Measurements from ENCODE around the gene FGF18.

Gene FGF18

DNA sequence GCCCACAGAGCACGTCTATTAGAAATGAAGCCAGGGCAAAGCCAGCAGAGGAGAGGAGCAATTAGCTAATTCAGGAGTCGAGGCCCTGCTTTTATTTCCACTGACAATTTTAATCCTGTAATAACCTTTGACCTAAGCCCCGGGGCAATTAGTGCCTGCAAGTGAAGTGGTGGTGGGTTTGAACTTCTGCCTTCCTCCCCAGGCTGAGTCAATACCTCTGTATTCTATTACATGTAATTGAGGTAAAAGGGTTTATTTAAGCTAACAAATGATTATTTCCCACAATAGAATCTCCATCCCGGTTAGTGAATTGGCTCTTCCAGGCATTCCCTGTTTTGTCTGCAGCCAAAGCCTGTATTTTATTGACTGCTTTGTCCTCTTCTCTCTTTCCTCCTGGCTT lies 49.9 kb downstream of the FGF18 start:
- DNase-seq (ENCODE audit: low spot score) = no peak

DNA sequence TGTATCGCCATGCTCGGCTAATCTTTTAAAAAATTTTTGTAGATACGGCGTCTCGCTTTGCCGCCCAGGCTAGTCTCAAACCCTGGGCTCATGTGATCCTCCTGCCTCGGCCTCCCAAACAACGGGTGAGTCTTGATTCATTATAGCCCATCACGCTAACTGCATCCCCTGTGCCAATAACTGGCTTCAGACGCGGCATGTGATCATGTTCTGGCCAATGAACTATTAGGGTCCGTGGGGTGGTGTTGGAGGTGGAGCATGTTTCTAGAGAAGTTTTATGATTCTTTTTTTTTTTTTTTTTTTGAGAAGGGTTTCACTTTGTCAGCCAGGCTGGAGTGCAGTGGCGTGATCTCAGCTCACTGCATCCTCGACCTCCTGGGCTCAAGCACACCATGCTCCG lies 51.0 kb downstream of the FGF18 start:
- DNase-seq (ENCODE audit: low spot score) = no peak

DNA sequence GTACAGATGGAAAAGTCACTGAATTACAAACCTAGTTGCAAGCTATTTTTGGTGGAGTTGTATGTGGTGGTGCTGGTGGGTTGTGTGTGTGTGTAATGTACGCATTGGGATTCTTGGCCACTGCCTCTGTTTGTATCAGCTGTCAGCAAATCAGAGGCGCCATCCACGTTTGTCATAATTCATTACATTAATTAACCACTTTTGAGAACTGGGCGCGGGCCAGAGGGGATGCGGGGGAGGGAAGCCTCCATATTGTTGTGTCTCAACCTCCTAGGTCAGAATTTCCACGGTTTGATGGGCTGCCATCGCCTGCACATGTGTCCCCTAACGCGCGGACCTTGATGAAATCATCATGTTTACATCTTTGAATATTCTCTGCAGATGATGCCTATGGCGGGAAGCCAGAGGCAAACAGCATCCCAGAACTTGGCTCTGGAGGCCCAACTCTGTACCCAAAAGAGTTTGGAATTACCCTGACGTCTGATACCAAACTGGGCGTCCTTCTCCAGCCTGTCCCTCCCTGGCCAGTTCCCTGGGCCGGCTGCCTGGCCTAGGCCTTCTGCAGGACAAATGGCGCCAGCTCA lies 54.9 kb downstream of the FGF18 start:
- no peak for DNase-seq (ENCODE audit: low spot score)

DNA sequence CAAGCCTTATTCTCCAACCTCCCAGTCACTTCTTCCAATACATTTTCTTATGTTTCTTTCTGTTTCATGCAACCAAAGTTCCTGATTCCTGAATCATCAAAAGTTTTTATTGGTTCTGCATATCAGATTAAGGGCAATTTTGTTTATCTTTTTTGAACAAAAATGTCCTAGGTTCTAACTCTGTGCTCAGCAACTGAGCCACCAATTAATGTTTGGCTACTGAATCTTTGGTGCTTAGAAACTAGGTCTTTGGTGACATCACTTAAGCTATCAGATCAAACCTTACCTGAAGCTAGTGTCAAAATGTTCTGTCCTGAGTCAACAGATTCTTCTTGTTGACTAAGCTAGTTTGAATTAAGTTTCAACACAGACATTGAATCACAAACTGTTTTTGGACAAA lies 56.1 kb downstream of the FGF18 start:
- DNase-seq (ENCODE audit: low spot score) = no peak

DNA sequence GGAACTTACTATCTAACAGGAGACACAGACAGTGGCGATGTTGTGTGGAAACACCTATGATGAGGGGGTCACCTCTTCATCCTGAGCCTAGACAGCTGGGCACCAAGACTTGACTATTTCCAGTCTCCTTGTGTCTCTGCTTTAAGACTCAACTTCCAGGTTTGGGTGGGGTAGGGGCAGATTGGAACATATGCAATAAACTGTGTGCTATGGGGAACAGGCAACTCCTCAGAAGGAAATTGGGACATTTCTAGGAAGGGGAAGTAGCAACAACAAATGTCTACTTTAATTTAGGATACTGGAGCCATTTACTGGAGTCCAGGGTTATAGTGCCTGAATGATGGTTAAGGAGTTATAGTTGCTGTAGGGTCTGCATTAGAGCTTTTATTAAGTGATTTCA lies 57.3 kb downstream of the FGF18 start:
- DNase-seq (ENCODE audit: low spot score) = no peak

DNA sequence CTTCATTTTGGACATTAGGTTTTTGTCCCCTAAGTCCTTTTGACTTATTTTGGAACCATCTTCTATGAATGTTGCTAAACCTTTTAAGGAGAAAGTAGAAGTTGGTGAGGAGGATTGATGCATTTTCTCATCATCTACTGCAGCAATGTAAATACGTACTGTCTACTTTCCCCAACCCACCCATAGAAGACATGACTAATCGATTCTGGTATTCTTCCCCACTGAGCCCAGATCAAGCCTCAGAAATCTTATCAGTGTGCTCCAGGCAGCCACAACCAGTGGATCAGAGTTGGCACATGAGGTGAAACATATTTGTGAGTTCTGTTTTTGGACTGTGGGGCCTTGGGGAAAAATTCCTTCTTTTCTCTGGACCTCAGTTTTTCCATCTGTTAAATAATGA lies 57.7 kb downstream of the FGF18 start:
- no peak for DNase-seq (ENCODE audit: low spot score)

DNA sequence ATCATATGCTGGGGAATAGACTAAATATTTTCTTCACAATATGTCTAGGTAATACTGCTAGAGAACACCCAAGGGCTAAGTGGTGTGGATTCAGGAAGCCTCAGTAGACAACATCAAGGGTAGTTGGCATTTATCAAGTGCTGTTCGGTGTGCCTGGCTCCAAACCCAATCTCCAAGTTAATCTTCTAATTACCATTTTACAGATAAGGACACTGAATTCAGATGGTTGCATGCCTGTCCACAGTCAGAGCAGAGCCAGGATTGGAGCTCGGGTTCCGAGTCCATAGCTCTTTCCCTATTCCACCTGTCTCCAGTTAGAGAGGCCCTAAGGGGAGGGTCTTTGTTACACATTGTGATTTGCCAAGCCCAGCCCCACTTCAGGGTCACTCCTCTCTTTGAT lies 58.2 kb downstream of the FGF18 start:
- DNase-seq (ENCODE audit: low spot score) = no peak

DNA sequence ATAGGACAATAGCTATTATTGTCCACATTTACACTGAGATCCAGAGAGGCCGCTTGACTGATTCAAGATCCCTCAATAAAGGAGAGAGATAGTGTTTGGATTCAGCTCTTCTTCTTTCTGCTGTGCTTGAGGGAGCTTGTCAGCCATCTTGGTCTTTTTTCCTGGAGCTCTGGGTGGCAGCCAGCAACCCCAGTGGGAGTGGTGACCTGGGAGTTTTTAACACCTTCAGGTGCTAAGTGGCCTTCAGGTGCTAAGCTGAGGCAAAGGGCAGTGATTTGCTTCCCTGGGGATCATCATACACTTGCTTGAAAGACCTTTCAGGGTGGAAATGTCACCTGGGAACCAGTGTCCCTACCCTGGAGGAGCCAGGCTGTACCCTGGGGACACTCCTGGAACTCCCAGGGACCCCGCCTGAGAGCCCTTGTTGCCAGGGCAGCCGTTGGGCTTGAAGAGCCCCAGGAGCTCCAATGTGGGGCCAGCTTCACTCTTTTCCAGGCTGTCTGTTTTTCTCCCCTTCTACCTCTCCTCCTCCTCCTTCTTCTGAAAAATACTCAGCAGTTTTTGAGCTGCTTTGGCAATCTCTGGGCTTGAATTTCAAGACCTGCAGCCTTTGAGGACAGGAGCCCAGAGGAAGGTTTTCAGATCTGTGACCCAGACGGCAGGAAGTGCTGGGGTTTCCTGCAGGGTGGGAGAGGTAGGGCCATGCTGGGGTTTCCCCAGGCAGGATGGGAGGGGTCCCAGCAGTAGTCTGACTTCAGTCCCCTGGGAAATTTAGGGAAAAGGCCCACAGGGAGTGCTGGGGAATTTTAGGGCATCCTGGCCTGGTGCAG lies 59.7 kb downstream of the FGF18 start:
- DNase-seq (ENCODE audit: low spot score) = no peak

DNA sequence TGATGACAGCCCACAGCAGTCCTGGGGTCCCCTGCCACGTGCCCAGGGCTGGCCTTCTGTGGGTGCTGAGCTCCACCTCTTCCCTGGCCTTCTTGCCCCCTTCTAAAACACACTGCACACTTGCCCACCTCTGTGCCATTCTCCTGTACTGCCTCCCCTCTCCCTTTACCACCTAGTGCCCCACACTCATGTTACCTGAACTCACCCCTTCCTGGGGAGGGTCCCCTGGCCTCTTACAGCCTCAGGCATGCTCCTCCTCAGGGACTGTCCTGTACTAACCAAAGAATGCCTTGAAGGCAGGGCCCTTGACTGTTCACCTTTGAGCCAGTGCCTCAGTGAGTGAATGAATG lies 60.3 kb downstream of the FGF18 start:
- DNase-seq (ENCODE audit: low spot score) = no peak

DNA sequence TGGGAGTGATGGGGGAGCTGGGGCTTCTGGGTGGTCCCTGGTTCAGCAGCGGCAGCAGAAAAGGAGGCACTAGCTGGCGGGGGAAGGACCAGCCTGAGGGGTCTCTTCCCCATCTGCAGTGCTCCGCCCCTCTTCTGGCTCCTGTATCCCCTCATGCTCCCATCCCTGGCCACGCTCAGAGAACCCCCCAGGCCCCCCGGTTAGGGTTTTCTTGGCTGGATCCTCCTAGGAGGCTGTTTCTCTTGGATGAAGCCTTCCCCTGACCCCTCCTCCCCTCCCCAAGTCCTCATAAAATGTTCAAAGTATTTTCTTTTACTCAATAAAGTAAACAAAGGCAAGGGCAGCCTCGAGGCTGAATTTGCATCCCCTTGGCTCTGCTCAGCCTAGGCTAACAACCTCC lies 60.8 kb downstream of the FGF18 start:
- DNase-seq (ENCODE audit: low spot score) = no peak

DNA sequence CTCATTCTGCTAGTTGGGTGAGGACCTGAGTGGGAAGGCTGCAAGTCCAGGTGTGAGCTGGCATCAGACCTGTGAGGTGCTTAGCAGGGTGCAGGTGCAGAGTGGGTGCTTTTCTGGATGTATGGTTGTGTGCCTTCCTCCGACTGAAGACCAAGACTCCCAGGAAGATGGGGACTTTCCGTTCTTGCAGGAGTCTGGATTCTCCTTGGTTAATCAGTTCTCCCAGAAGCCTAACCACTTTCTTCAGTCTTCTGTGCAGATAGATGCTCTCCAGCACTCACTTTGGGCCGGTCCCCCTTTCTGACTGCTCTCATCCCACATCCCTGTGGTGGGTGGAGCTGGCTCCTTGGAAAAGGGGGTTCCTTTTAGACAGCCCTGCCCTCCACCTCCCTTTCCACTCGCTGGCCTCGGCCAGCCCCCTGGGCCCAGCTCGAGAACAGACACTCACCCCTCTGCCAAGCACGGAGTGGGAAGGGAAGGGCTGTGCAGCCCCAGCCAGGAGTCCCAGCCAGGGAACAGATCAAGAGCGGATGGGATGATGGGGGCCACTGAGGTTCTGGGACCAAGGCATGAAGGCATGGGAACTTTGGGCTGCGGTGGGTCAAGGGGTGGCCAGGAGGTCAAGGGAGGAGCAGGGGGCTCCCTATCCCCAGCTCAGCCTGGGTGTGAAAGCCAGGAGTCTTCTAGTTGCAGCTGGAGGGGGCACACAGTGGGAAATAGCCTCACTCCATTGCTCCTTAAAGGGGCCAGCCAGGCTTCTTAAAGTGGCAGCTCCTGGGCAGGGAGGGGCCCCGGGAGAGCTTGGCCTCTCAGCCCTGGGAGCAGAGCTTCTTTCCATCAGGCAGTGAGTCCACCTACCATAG lies 62.4 kb downstream of the FGF18 start:
- DNase-seq (ENCODE audit: low spot score) = no peak

DNA sequence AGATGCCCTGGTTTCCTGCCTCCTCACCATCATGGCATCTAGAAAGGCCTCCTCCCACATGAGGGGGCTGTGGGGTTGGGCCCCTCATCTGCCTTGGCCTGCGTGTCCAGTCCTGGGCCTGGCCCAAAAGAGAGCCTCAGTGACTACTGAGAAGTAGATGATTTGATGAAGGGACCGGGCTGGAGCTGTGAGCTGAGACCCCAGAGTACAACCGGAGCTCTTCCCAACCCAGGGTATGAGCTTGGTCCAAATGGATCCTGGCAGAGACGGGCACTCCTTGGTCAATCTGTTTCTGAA lies 62.9 kb downstream of the FGF18 start:
- no peak for DNase-seq (ENCODE audit: low spot score)

DNA sequence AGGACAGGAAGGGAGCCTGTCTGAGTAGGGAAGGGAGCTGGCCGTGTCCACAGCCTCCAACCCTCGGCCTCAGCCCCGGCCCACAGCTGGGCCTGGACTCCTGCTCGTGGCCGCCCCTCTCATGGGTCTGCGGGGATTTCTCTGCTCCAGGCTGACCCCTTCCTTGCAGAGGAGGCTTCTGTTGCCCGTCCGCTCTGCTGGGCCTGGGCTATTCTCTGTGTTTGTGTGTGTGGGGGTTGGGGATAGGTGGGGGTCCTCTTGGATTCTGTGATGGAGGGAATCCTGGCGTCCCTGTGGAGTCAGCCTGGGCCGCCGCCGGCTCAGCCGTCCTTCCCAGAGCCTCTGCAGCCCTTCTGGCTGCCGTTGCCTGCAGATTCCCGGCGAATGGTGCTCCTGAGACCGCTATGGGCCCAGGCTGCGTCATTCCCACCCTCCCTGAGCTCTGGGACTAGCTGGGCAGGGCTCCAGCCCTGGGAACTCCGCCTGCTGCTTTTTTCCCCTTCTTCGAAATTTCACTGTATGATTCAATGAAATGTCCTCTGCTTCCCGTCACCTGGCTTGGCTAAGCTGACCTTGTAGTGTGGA lies 64.2 kb downstream of the FGF18 start:
- DNase-seq (ENCODE audit: low spot score) = no peak

DNA sequence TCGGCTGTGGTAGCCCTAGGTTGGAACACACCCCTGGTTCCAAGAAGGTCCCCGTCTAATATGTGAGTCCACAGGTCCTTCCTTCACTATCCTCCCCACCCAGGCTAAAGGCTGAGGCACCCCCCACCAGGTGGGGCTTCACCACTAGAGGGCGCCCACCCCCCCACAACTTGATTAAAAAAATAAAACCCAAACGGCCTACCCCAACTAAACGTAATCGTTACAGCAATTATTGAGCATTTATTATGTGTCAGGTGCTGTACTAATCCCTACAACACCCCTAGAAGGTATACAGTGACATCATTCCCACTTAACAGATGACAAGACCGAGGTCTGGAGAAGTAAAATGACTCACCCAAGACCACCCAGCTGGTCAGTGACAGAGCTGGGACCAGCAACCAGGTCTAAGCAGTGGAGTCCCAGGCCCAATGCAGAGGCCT lies 65.0 kb downstream of the FGF18 start:
- DNase-seq (ENCODE audit: low spot score) = no peak

DNA sequence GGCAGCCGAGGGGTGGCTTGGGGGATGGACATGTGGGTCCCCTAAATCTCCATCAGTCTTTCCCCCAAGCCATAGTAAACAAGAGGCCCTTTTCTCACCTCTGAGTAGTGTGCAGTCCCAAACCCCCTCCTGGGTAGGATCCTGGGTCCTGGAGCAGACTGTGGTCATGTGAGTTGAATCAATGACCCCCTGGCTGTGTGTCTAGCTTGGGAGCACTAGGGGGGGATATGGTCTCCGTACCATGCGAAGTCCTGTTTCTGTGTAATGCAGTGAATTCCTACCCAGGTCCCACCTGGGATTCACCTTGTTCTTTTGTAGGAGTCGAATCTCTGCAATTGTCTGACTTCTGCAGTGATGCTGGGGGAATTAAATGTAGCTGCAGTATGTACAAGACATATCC lies 66.2 kb downstream of the FGF18 start:
- no peak for DNase-seq (ENCODE audit: low spot score)

DNA sequence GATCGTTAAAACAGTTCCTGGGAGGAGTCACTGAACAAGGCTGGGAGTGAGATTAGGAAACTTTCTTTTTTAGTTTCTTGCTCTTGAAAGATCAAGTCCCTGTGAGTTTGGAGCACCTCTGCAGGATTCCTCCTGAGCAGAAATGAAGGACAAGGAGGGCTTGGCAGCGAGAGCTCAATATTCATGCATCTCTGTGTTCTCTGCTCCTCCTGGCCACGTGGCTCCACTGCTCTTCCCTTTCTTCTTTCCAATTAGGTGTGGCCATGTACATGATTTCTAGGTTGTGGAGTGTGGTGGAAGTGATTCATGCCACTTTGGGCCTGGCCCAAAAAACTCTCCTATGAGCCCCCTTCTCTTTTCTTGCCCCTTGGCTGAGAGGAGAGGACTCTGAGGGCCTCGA lies 67.2 kb downstream of the FGF18 start:
- DNase-seq (ENCODE audit: low spot score) = no peak

DNA sequence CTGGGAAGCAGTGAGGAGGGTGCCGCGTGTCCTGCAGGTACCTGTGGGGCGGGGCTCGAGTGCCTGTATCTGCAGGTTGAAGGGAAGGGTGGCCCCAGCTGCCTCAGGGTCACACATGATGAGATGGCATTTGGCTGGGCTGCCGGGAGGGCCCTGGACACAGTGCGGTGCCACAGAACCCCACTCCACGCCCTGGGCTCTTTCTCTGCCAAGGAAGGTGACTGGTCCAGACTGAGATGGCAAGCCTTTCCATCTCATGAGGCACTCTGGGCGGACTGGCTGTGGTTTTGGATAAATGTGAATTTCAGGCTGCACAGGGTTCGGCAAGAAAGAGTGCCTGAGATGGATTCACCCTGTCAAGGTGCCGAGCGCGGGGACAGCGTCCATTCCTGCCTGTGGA lies 69.4 kb downstream of the FGF18 start:
- DNase-seq (ENCODE audit: low spot score) = no peak

DNA sequence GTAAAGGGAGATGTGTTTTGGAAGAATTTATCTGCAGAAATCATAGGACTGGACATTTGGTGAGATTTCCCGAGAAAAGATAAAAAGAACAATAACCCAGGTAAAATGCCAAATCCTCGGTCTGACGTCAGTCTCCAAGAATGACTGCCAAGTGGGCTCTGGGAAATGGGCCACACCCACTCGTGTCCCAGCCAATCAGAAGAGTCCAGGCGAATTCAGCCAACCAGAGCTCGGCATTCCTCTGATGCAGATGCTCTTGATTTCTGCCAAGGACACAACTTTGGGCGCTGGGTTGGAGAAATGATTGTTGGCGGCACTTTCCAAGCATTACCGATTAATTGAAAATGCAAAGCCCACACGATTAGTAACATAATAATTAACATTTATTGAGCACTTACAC lies 73.3 kb downstream of the FGF18 start:
- no peak for DNase-seq (ENCODE audit: low spot score)

DNA sequence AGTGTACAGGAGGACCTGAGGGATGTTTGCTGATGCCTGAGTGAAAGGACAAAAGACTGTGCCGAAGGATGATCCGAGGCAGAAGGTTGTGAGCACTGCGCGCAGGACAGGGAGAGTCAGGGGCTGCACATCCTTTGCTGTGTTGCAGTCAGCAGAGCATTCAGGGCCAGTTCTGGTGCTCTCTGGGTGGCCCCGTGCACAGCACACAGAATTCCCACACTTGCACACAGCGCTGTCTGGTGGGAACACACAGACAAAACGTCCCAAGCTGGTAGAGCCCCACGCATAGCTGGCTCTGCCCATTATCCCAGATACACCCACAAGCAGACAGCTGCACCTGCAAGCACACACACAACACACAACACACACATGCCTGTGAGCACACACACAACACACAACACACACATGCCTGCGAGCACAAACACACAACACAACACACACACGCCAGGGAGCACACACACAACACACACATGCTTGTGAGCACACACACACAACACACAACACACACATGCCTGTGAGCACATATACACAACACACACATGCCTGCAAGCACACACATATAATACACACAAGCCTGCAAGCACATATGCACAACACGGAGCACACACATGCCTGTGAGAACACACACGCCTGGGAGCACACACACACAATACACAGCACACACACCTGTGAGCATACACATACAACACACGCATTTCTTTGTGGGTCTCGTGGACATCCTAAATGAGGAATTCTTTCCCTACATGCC lies 74.4 kb downstream of the FGF18 start:
- DNase-seq (ENCODE audit: low spot score) = no peak

DNA sequence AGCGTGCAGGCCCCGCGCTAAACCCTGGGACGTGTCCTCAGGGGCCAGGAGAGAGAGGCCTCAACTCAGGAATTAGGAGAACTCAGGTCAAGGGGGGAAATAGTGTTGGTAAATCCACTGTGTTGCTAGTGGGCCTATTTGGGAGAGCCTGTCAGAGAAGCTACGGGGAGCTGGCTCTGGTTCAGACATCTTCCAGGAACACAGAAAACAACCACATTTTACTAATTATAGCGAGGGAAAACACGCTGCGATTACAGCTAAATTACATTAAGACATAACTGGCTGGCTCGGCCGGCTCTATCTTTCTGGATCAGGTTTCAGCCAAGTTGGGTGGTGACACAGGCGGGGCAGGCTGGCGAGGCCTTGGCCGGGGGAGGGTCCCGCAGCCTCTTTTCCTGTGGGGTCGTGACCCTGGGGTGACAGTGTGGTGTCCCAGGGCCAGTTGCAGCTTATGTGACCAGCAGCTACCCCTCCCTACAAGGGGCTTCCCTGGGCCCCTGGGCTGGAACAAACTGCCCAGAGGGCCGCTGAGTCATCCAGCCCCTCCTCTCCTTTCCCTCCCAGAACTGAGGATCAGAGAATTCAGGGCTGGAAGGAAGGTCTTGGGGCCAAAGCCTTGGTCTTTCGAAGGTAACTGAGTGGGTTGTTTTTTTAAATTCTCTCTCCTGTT lies 75.1 kb downstream of the FGF18 start:
- peak; percentile 90 for DNase-seq (ENCODE audit: low spot score)

DNA sequence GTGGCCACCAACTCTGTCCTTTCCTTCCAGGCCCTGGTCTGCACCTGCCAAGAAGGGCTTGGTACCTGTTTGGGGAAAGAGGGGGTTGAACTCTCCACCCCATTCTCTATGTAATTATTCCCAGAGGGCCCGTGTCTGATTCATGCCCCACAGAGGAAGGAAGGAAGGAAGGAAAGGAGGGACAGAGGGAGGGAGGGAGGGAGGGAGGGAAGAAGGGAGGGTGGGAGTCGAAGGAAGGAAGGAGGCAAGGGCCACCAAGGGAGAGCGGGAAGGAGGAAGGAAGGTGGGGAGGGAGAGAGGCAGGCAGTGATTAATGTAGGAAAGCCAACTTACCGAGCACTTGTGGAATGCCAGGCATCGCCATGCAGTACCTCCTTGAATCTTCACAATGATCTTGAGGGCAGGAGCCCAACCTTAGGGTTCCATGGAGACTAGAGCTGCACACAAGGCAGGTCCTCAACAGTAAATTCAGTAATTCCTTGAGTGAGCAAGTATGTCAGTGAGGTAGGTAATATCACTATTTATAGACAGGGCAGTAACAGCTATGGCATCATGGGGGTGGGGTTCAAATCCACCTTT lies 75.8 kb downstream of the FGF18 start:
- DNase-seq (ENCODE audit: low spot score) = no peak
